Cardiac fibroblast (primary cell): Measurements from ENCODE around the gene OLA1.
A peak's percentile ranks its signal among the peaks of the same experiment; 100 is the strongest.
"Not testable (repeated sequence)": the region's sequence is repeated elsewhere in the genome, so short reads cannot be mapped to it uniquely, and the experiment has no call there.

Experiments
- DNase-seq, 2 donors: peaks; one replicate each; pipeline versions ENCODE4 v3.0.0 to v3.0.0-alpha.2; 2010; ENCODE audit warnings: low read depth in 2 of 2
- H3K4me3 ChIP-seq, 2 donors: replicated peaks in 1 of 2; 1 replicate in 1 of 2; 2 replicates in 1 of 2; pipeline ENCODE4 v1.5.1; 2011; ENCODE audit warnings: low read depth in 2 of 2, low read length in 2 of 2, mild to moderate bottlenecking in 2 of 2, moderate library complexity in 1 of 2
- TF ChIP-seq, protein P1 (sequence below): IDR thresholded peaks from one replicate; pipeline ENCODE4 v1.5.1; 2011; ENCODE audit warnings: low read depth, mild to moderate bottlenecking, low read length, inconsistent platforms

The OLA1 gene

DNA sequence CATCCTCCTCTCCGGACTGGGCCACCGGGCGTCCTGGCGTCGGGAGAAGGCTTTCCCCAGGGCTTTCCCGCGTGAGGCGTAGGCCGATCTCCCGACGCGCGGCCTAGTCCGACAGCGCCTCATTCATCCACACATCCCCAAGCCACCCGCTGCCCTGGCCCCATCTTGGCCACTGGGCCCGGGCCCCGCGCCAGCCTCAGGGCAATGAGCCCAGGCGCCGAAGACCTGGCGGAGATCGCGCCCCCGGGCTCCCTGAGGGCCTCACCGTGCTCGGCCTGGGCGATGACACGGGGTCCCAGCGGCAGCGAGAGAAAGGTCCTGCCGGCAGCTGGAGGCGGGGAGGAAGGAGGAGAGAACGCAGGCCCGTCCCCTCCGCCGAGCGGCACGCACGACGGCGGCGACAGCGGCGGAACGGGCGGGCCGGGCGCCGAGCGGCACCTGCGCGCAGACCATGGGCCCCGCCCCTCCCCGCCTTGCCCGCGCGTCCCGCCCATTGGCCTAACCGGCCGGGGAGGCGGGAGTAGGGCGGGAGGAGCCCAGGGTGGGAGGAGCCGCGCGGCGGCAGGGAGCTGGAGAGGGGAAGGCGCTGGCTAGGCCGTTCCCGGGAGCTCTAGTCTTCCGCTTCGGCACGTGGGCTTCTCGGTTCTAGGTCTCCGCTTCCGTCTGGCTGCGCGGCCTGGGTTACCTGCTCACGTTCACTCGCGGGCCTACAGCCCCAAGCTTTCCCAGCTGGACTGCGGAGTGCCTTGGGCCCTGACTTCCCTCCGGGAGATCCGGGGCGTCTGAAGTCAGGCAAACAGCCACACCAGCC lies at the start of gene OLA1:
OLA1 (minus strand) TSS at position 346 of the 811 bp plus-strand sequence. CDS start 1,717 bp downstream, outside the sequence.
- TF ChIP-seq, protein P1, sequence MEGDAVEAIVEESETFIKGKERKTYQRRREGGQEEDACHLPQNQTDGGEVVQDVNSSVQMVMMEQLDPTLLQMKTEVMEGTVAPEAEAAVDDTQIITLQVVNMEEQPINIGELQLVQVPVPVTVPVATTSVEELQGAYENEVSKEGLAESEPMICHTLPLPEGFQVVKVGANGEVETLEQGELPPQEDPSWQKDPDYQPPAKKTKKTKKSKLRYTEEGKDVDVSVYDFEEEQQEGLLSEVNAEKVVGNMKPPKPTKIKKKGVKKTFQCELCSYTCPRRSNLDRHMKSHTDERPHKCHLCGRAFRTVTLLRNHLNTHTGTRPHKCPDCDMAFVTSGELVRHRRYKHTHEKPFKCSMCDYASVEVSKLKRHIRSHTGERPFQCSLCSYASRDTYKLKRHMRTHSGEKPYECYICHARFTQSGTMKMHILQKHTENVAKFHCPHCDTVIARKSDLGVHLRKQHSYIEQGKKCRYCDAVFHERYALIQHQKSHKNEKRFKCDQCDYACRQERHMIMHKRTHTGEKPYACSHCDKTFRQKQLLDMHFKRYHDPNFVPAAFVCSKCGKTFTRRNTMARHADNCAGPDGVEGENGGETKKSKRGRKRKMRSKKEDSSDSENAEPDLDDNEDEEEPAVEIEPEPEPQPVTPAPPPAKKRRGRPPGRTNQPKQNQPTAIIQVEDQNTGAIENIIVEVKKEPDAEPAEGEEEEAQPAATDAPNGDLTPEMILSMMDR, result no peak
- peak within 1 kb of the TSS; percentile 78 to 85 for H3K4me3 ChIP-seq
- peak; percentile 91 to 95 for DNase-seq

DNA sequence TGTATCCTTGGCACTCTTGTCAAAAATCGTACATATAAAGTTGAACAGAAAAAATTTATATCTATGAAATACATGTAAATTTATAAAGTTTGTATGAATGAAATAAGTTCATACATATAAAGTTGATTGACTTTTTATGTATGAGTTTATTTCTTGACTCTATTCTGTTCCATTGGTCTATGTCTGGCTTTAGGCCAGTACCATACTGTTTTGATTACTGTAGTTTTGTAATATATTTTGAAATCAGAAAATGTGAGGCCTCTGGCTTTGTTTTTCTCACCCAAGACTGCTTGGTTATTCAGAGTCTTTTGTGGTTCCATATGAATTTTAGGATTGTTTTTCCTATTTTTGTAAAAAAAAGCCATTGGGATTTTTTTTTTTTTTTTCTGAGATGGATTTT lies 44.6 kb upstream of the OLA1 start:
- TF ChIP-seq, protein P1, result no peak
- DNase-seq, result no peak
- H3K4me3 ChIP-seq, result no peak overlapping the region

DNA sequence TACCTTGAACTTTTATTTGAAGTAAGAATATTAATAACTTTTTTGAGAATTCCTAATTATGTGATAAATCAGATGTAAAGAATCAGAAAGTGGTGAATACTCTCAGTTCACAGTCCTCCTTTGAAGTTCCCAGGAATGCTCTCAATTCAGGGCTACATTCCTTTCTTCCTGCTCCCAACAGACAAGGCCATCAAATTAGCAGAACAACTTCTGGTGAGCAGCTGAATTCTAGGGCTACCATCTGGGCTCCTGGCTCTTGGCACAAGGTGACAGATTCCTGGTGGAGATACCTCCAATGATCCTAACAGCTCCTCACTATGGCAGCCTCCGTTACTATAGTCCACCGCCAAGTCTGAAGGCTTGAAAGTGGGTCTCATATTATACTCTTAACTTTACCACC lies 37.8 kb upstream of the OLA1 start:
- DNase-seq, result no peak
- TF ChIP-seq, protein P1, result no peak
- H3K4me3 ChIP-seq, result no peak overlapping the region

DNA sequence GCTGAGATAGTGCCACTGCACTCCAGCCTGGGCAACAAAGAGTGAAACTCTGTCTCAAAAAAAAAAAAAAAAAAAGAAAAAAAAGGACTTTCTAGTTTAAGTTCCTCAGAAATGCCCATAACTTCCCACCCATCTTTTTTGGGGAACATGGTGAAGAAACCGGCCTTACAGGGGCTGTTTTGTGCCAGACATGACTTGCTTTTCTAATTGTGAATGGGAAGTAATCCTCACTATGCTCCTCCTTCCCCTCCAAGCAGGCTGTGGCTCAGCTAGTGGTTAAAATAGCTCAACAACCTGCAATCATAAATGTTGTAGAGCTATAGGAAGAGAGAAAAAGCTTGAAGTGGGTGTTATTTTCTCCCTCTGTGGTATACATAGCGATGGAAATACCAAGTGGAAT lies 34.1 kb upstream of the OLA1 start:
- no peak for DNase-seq
- H3K4me3 ChIP-seq, result no peak overlapping the region
- TF ChIP-seq, protein P1, result no peak

DNA sequence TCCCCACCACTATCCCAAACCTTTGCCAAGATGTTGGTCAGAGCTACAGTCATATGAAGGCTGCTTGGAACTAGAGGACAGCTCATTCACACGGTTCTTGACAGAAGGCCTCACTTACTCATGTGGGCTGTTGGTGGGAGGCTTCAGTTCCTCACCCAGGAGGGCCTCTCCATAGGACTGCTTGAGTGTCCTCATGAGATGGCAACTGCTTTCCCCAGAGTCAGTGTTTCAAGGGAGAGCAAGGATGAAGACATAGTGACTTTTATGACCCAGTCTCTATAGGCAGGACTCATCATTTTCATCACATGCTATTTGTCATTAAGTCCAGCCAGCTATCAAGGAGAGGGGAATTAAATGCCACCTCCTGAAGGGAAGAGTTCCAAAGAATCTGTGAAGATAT lies 33.4 kb upstream of the OLA1 start:
- no peak overlapping the region for H3K4me3 ChIP-seq
- DNase-seq, result peak in 1 of 2 donors; percentile 9
- TF ChIP-seq, protein P1, result no peak

DNA sequence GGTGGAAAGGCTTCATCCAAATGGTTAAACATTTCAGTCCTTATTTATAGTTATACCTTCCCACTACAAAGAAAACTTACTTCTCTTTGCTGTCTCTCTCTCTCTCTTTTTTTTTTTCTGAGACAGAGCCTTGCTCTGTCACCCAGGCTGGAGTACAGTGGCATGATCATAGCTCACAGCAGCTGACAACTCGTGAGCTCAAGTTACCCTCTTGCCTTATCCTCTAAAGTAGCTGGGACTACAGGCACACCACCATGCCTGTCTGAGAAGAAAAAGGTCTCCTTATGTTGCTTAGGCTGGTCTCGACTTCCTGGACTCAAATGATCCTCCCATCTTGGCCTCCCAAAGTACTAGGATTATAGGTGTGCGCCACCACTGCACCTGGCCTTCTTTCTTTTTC lies 32.3 kb upstream of the OLA1 start:
- no peak overlapping the region for H3K4me3 ChIP-seq
- no peak for DNase-seq
- TF ChIP-seq, protein P1, result no peak

DNA sequence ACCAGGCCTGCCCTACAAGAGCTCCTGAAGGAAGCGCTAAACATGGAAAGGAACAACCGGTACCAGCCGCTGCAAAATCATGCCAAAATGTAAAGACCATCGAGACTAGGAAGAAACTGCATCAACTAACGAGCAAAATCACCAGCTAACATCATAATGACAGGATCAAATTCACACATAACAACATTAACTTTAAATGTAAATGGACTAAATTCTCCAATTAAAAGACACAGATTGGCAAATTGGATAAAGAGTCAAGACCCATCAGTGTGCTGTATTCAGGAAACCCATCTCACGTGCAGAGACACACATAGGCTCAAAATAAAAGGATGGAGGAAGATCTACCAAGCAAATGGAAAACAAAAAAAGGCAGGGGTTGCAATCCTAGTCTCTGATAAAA lies 21.9 kb upstream of the OLA1 start:
- not testable (repeated sequence) for DNase-seq

More for the DNA sequence above, 21.9 kb upstream of the OLA1 start:
- not testable (repeated sequence) for H3K4me3 ChIP-seq
